ENCODE measurements around the gene TPRG1L.
"Not testable (repeated sequence)": the region's sequence is repeated elsewhere in the genome, so short reads cannot be mapped to it uniquely, and the experiment has no call there.

The TPRG1L gene

GRCh38 chr1:3624200-3625136, at the start of gene TPRG1L:
TSS of gene TPRG1L (plus strand) at chr1:3625015. CDS start at chr1:3625073, 58 bp downstream.
- DNase-seq = peak; percentile 97

DNA sequence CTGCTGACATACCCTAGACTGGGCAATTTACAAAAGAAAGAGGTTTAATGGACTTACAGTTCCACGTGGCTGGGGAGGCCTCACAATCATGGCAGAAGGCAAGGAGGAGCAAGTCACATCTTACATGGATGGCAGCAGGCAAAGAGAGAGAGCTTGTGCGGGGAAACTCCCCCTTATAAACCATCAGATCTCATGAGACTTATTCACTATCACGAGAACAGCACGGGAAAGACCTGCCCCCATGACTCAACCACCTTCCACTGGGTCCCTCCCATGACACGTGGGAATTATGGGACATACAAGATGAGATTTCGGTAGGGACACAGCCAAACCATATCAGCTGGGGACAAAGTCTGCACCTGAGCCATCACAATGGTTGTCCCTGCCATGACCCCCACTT, 49.3 kb upstream of the TPRG1L start:
- not testable (repeated sequence) for DNase-seq

DNA sequence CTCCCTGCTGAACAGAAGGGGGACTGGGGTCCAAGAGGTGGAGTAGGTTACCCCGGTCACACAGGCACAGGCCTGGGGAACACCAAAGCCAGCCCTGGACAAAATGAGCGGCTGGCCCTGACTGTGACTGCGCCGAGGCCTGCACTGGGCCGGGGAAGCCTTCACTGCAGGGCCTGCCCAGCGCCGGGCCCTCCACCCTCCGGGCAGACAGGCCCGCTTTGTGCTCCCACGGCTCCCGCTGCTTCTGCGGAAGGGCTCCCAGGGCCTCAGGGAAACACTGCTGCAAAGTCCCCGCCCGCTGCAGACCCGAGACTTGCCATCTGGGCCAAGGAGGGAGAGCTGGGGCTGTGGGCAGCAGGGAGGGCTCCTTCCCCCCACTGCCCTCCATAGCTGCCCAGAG, 48.8 kb upstream of the TPRG1L start:
- no peak for DNase-seq

- DNase-seq = peak; percentile 32
These were observed 47.5 kb upstream of the TPRG1L start for GRCh38 chr1:3577300-3577699.

DNA sequence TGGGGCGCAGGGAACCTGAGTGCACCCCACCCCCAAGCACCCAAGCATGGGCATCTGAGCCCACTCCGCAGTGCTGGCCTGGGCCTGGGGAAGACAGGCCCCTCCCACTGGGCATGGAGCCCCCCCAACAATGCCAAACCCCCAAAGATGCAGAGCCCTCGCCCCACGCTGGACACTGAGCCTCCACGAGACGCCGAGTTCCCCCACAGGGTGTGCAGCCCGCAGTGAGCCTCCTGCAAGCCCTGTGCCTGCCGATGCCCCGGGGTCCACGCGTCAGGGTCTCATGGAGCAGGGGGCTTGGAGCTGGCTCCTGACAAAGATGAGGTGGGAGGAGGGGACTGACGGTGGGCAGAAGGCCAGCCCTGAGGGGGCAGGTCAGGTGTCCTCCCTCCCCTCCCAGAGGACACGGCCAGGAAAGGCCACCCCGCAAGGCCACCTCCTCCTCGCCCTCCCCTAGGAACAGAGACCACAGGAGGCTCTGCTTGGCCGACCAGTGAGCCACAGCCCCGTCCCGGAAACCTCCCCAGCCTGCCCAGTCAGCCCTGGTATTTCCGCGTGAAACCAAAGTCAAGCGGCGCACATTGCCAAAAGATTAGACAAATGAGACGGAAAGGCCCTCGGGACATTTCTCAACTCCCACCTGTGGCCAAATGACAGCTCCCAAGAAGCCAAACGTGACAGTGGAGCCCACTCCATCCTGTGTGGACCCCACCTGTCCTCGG, 46.9 kb upstream of the TPRG1L start:
- DNase-seq = no peak

- DNase-seq = no peak
These were observed 46.4 kb upstream of the TPRG1L start for GRCh38 chr1:3578433-3578805.

- no peak for DNase-seq
These were observed 45.9 kb upstream of the TPRG1L start for GRCh38 chr1:3578906-3579305.

DNA sequence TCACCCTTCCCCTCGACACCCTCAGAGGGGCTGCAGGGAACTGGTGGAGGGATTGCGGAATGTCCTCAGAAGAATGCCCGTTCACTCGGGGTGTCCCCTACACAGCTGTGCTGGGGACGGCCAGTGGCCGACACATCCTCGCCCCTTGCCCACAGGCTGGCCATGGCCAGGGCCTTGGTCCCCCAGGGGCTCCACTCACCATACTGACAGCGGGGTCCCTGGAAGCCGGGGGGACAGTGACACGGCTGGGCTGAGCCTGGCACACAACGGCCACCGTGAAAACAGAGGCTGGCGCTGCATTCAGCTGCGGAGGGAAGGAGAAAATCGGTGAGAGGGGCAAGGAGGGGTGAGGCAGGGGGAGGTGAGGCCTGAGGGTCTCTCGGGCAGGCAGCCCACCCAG, 45.2 kb upstream of the TPRG1L start:
- no peak for DNase-seq

- DNase-seq = no peak
These were observed 44.6 kb upstream of the TPRG1L start for GRCh38 chr1:3580231-3580630.

- DNase-seq = no peak
These were observed 43.3 kb upstream of the TPRG1L start for GRCh38 chr1:3581296-3582036.

DNA sequence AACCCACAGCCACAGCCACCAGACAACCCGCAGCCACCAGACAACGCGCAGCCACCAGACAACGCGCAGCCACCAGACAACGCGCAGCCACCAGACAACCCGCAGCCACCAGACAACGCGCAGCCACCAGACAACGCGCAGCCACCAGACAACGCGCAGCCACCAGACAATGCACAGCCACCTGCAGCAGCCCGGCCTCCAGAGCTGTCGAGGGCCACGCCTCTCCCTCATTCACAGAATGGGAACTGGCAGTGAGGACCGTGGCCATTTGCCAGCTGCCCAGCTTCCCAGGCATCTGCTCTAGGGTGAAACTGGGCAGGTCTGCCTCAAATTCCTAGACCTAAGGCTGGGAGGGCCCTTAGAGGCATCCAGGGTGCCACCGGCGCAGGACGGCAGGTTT, 41.1 kb upstream of the TPRG1L start:
- not testable (repeated sequence) for DNase-seq

- no peak for DNase-seq
These were observed 39.9 kb upstream of the TPRG1L start for GRCh38 chr1:3584915-3585314.

GRCh38 chr1:3585353-3585868, 39.4 kb upstream of the TPRG1L start:
- not testable (repeated sequence) for DNase-seq

GRCh38 chr1:3585940-3586568, 38.8 kb upstream of the TPRG1L start:
- DNase-seq = no peak

DNA sequence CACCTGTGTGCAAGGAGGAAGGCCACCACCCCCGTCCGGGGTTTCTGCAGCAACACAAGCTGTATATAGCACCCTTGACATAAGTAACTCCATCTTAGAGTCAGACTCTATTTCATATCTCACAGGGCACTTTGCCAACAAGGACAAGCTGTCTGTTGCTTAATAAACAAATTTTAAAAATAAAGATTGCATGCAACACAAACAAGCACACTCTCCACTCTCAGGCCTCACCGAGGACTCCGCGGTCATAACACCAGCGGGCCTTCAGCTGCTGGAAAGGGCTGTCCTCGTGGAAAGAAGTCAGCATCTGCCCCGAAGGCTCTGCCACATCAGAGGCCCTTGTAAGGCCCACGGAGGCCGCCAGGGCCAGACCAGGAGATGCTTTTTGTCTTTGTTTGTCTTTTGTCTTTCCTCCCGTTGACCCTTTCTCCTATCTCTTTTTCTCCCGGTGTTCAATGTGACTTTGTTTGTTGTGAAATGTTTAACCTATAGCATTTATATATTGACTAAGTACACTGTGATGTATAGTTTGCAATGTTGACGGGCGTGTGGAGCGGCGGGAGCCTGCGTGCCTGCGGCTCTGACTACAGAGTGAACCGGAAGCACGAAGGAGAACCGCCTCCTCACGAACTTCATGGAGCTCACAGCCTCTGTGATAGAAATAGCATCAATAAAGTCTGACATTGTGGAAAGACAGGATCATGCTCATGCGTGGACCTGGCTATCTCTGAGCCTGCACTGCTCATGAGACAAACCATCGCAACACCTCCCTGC, 37.6 kb upstream of the TPRG1L start:
- DNase-seq = no peak

- DNase-seq = no peak
These were observed 36.4 kb upstream of the TPRG1L start for GRCh38 chr1:3588395-3588794.

- no peak for DNase-seq
These were observed 34.6 kb upstream of the TPRG1L start for GRCh38 chr1:3590139-3590763.

- no peak for DNase-seq
These were observed 33.6 kb upstream of the TPRG1L start for GRCh38 chr1:3590951-3591865.

- no peak for DNase-seq
These were observed 31.5 kb upstream of the TPRG1L start for GRCh38 chr1:3593334-3593733.

- no peak for DNase-seq
These were observed 31.1 kb upstream of the TPRG1L start for GRCh38 chr1:3593745-3594144.

Data from NCI-H1105 (cell line).